HCT116 (cell line): ENCODE measurements around the gene FKBP2. TPM values are rescaled to one million over a fixed set of nuclear protein-coding genes. Genes with fewer than 3 reads are reported as not detected.

Source experiments
- CBX3 ChIP-seq: IDR thresholded peaks from 2 replicates; pipeline ENCODE4 v1.6.1; 2012; ENCODE audit warnings: low read depth
- CEBPB ChIP-seq: IDR thresholded peaks from 2 replicates; pipeline ENCODE4 v1.6.1; 2012; ENCODE audit warnings: low read depth
- EZH2 ChIP-seq: fragments of 200-600 bp; sonication (generic); IDR thresholded peaks from 2 replicates; pipeline ENCODE4 v1.6.1; 2017; ENCODE audit warnings: antibody characterized with exemption, mixed run types
- FOSL1 ChIP-seq: IDR thresholded peaks from 2 replicates; pipeline ENCODE4 v1.6.1; 2012; ENCODE audit warnings: low read depth
- JUND ChIP-seq: IDR thresholded peaks from 2 replicates; pipeline ENCODE4 v1.6.1; 2012
- SIN3A ChIP-seq: IDR thresholded peaks from 2 replicates; pipeline ENCODE4 v1.6.1; 2012; ENCODE audit warnings: low read depth
- SRF ChIP-seq: IDR thresholded peaks from 2 replicates; pipeline ENCODE4 v1.6.1; 2012; ENCODE audit warnings: low read depth
- TCF7L2 ChIP-seq: IDR thresholded peaks from 2 replicates; pipeline ENCODE4 v1.7.0; 2011; ENCODE audit warnings: borderline replicate concordance, inconsistent platforms; ENCODE audit not compliant: insufficient read depth, insufficient read length; ENCODE audit errors: extremely low read depth
- ZNF274 ChIP-seq: fragments of 200-500 bp; sonication (Bioruptor generic); IDR thresholded peaks from 2 replicates; pipeline ENCODE4 v1.6.1; 2014; ENCODE audit warnings: mild to moderate bottlenecking, low read depth, low read length, inconsistent platforms
- total RNA-seq: library from RNA; stranded (reverse); gene quantifications from one replicate; pipeline ENCODE4 v1.2.1, GENCODE V29; 2021; ENCODE audit not compliant: unreplicated experiment
- TF ChIP-seq, protein P1 (sequence below), 3 experiments: fragments of 200-600 bp in 1 of 3; sonication (generic) in 1 of 3; IDR thresholded peaks in 2 of 3; conservative IDR thresholded peaks in 1 of 3; 2 replicates each; pipeline ENCODE4 v1.5.1; 2012 to 2017; ENCODE audit warnings: low read depth in 2 of 3, low read length in 2 of 3, antibody characterized with exemption in 1 of 3, borderline replicate concordance in 1 of 3, control low read depth in 1 of 3, mild to moderate bottlenecking in 1 of 3, mixed read lengths in 1 of 3, mixed run types in 1 of 3, moderate library complexity in 1 of 3; ENCODE audit not compliant: insufficient read depth in 1 of 3
- TF ChIP-seq, protein P2 (sequence below): IDR thresholded peaks from 2 replicates; pipeline ENCODE4 v1.6.1; 2011; ENCODE audit warnings: mild to moderate bottlenecking, low read length, moderate library complexity; ENCODE audit not compliant: insufficient replicate concordance; ENCODE audit errors: extremely low read depth

FKBP2 gene
- total RNA-seq, 1 experiment from 2014 or later = 69.2 TPM

DNA sequence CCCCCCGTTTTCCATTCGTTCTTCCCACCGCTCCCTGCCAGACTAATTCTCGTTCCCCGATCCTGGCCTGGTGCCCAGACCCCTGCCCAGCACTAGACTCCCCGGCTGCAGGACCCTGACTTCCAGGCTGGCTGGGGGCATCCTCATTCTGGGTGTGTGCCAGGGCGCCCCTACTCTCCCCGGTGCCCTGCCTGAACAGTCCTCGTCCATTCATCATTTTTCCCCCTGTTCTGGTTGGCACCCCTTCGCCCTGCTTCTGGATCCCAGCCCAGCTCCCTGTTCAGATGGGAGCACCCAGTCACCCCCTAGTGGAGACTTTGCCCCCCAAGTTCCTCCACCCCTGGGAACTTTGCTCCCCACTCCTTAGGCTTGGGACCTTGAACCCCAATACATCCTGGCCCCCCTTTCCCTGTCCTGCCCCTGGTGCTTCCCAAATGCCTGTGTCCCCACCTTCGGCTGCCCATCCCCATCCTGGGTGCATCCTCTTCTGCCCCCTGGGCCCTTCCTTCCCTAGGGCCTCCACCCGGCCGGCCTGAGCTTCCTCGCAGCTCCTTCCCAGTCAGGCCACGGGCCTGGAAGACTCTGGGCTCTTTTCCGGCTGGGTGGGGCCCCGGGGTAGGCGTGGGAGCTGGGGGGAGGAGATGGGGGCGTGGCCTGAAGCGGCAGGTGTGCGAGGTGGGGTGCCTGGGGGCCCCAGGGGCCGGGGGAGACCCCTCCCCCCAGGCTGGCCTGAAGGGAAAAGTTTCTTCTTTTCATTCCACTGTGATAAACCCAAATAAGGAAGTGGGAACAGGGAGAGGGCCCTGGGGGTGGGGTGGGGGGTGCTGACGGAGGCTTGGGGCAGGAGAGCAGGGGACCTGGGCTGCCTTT, 11.3 kb downstream of the FKBP2 start (continued):
- TF ChIP-seq, protein P1, sequence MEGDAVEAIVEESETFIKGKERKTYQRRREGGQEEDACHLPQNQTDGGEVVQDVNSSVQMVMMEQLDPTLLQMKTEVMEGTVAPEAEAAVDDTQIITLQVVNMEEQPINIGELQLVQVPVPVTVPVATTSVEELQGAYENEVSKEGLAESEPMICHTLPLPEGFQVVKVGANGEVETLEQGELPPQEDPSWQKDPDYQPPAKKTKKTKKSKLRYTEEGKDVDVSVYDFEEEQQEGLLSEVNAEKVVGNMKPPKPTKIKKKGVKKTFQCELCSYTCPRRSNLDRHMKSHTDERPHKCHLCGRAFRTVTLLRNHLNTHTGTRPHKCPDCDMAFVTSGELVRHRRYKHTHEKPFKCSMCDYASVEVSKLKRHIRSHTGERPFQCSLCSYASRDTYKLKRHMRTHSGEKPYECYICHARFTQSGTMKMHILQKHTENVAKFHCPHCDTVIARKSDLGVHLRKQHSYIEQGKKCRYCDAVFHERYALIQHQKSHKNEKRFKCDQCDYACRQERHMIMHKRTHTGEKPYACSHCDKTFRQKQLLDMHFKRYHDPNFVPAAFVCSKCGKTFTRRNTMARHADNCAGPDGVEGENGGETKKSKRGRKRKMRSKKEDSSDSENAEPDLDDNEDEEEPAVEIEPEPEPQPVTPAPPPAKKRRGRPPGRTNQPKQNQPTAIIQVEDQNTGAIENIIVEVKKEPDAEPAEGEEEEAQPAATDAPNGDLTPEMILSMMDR (IDR thresholded peaks at IDR 0.05 in 2 of 3, conservative IDR thresholded peaks at IDR 0.05 in 1 of 3; ENCODE audit: borderline replicate concordance in 1 of 3, insufficient read depth in 1 of 3, low read depth in 2 of 3, low read length in 2 of 3) = peak in 2 of 3 experiments; percentile 30 to 49; a peak in 4 of 6 replicates
- TF ChIP-seq CEBPB (no peak), TCF7L2 (no peak), JUND (no peak), SRF (no peak), SIN3A (no peak), FOSL1 (no peak), ZNF274 (no peak), CBX3 (no peak), EZH2 (no peak)
- TF ChIP-seq, protein P2, sequence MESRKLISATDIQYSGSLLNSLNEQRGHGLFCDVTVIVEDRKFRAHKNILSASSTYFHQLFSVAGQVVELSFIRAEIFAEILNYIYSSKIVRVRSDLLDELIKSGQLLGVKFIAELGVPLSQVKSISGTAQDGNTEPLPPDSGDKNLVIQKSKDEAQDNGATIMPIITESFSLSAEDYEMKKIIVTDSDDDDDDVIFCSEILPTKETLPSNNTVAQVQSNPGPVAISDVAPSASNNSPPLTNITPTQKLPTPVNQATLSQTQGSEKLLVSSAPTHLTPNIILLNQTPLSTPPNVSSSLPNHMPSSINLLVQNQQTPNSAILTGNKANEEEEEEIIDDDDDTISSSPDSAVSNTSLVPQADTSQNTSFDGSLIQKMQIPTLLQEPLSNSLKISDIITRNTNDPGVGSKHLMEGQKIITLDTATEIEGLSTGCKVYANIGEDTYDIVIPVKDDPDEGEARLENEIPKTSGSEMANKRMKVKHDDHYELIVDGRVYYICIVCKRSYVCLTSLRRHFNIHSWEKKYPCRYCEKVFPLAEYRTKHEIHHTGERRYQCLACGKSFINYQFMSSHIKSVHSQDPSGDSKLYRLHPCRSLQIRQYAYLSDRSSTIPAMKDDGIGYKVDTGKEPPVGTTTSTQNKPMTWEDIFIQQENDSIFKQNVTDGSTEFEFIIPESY = no peak
- TF ChIP-seq, all 23 proteins: peak for 4
